Neural progenitor cell (in vitro differentiated cells): ENCODE results near the gene SMARCA4. TPM values are rescaled to one million over a fixed set of nuclear protein-coding genes. Genes with fewer than 3 reads are reported as not detected.

Experiments used
- DNase-seq: peaks from one replicate; pipeline ENCODE4 v3.0.0-alpha.2; 2016; ENCODE audit warnings: low spot score
- H2AFZ ChIP-seq: fragments of 200-600 bp; sonication (generic); replicated peaks from 2 replicates; pipeline ENCODE4 v1.6.1; 2016; ENCODE audit warnings: antibody characterized with exemption
- H3F3A ChIP-seq: fragments of 200-600 bp; sonication (generic); 2 replicates; pipeline ENCODE4 v1.6.1; 2016; ENCODE audit warnings: antibody characterized with exemption, low read depth
- H3K27ac ChIP-seq: fragments of 200-600 bp; sonication (generic); 2 replicates; pipeline ENCODE4 v1.5.1; 2016; ENCODE audit warnings: mild to moderate bottlenecking
- H3K27me3 ChIP-seq: fragments of 200-600 bp; sonication (generic); 2 replicates; pipeline ENCODE4 v1.6.1; 2016; ENCODE audit warnings: mild to moderate bottlenecking, moderate library complexity
- H3K36me3 ChIP-seq: fragments of 200-600 bp; sonication (generic); 2 replicates; pipeline ENCODE4 v1.5.1; 2016
- H3K4me1 ChIP-seq: fragments of 200-600 bp; sonication (generic); 2 replicates; pipeline ENCODE4 v1.6.1; 2016; ENCODE audit warnings: mixed run types
- H3K4me2 ChIP-seq: fragments of 200-600 bp; sonication (generic); 2 replicates; pipeline ENCODE4 v1.6.1; 2016
- H3K4me3 ChIP-seq: fragments of 200-600 bp; sonication (generic); 2 replicates; pipeline ENCODE4 v1.5.1; 2016
- H3K79me2 ChIP-seq: fragments of 200-600 bp; sonication (generic); 2 replicates; pipeline ENCODE4 v1.6.1; 2016; ENCODE audit warnings: low read depth
- H3K9ac ChIP-seq: fragments of 200-600 bp; sonication (generic); 2 replicates; pipeline ENCODE4 v1.6.1; 2016
- H3K9me3 ChIP-seq: fragments of 200-600 bp; sonication (generic); 2 replicates; pipeline ENCODE4 v1.5.1; 2016; ENCODE audit warnings: low read depth
- H4K20me1 ChIP-seq: fragments of 200-600 bp; sonication (generic); 2 replicates; pipeline ENCODE4 v1.6.1; 2016; ENCODE audit warnings: low read depth
- H3K27ac Mint-ChIP-seq: 3 replicates; pipeline ENCODE4 v1.8.0; 2021; ENCODE audit warnings: mixed read lengths
- H3K27me3 Mint-ChIP-seq: 2 replicates; pipeline ENCODE4 v1.8.0; 2022; ENCODE audit warnings: low read depth, mild to moderate bottlenecking, inconsistent platforms, moderate library complexity, mixed read lengths; ENCODE audit not compliant: insufficient read depth
- H3K36me3 Mint-ChIP-seq: 3 replicates; pipeline ENCODE4 v1.8.0; 2021; ENCODE audit warnings: mixed read lengths
- H3K4me1 Mint-ChIP-seq: 3 replicates; pipeline ENCODE4 v1.8.0; 2021; ENCODE audit warnings: mixed read lengths
- H3K4me3 Mint-ChIP-seq: 3 replicates; pipeline ENCODE4 v1.8.0; 2021; ENCODE audit warnings: mild to moderate bottlenecking, moderate library complexity, mixed read lengths
- H3K9me3 Mint-ChIP-seq: 3 replicates; pipeline ENCODE4 v1.8.0; 2020; ENCODE audit warnings: mixed read lengths
- EZH2 ChIP-seq: fragments of 200-600 bp; sonication (generic); IDR thresholded peaks from 2 replicates; pipeline ENCODE4 v1.6.1; 2017; ENCODE audit warnings: antibody characterized with exemption, mild to moderate bottlenecking, moderate library complexity
- EZH2phosphoT487 ChIP-seq: fragments of 200-600 bp; sonication (generic); IDR thresholded peaks from 2 replicates; pipeline ENCODE4 v1.6.1; 2017; ENCODE audit warnings: antibody characterized with exemption
- total RNA-seq: library from RNA; depleted of rRNA; stranded (reverse); fragments of >200 nt; gene quantifications from 2 replicates; pipeline ENCODE4 v1.2.3, GENCODE V29; 2015; ENCODE audit warnings: low replicate concordance
- TF ChIP-seq, protein P1 (sequence below): fragments of 200-600 bp; sonication (generic); IDR thresholded peaks from 2 replicates; pipeline ENCODE4 v1.5.1; 2017; ENCODE audit warnings: antibody characterized with exemption, mild to moderate bottlenecking

Gene SMARCA4
- total RNA-seq, 1 donor from 2014 or later: 169 TPM

DNA sequence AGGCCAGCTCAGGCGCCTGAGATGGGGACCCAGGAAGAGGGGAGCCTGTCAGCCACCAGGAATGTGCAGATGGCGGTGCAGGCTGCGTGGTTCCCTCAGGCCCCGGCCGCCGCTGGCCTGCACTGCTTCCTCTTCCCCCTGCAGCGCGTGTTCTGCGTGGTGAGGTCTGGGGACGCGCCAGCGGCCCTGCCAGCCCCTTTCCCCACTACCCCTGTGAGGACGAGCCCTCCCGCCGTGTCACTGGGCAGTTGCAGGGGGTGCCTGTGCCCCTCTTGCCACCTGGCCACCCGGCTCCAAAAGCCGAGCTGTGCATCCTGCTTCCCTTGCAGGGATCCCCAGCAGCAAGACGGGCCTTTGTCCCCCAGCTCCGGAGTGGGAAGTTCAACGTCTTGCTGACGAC, 58.4 kb downstream of the SMARCA4 start:
- TF ChIP-seq EZH2phosphoT487 (no peak), EZH2 (no peak)
- TF ChIP-seq, protein P1, sequence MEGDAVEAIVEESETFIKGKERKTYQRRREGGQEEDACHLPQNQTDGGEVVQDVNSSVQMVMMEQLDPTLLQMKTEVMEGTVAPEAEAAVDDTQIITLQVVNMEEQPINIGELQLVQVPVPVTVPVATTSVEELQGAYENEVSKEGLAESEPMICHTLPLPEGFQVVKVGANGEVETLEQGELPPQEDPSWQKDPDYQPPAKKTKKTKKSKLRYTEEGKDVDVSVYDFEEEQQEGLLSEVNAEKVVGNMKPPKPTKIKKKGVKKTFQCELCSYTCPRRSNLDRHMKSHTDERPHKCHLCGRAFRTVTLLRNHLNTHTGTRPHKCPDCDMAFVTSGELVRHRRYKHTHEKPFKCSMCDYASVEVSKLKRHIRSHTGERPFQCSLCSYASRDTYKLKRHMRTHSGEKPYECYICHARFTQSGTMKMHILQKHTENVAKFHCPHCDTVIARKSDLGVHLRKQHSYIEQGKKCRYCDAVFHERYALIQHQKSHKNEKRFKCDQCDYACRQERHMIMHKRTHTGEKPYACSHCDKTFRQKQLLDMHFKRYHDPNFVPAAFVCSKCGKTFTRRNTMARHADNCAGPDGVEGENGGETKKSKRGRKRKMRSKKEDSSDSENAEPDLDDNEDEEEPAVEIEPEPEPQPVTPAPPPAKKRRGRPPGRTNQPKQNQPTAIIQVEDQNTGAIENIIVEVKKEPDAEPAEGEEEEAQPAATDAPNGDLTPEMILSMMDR: no peak
- Mint-ChIP-seq H3K36me3 (peaks cover 44% of the 10 kb centered on the region), H3K9me3 (no peaks in the 10 kb centered on the region), H3K4me3 (no peak overlapping the region), H3K27ac (no peak overlapping the region), H3K4me1 (no peaks in the 10 kb centered on the region), H3K27me3 (peaks cover 10% of the 10 kb centered on the region)
- Histone ChIP-seq H3K27me3 (no peaks in the 10 kb centered on the region), H3K27ac (no peak overlapping the region), H3K36me3 (no peaks in the 10 kb centered on the region), H3K4me2 (no peak overlapping the region), H3K79me2 (no peaks in the 10 kb centered on the region), H3K4me3 (no peak overlapping the region), H3F3A (no peaks in the 10 kb centered on the region), H3K9me3 (no peaks in the 10 kb centered on the region), H3K4me1 (no peaks in the 10 kb centered on the region), H2AFZ (no peak overlapping the region), H4K20me1 (peaks cover 15% of the 10 kb centered on the region), H3K9ac (no peak overlapping the region)
- DNase-seq: no peak

DNA sequence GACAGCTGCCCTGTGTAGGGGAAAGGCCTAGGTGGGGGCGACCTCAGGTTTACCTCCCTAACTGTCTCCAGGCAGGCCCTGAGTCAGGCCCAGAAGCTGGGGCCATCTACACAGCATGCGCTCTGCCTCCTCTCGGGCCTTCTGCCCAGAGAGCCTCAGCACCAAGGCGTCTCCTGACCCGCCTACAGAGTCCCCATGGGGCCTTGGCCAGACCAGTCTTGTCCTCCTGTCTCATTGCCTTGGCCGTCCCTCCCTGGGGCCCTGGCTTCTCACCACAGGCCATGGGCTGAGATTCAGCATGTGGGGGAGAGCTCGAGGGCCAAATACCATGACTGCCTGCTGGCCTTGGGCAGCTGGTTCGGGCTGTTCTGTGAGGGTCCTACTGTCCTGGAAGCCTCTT, 59.0 kb downstream of the SMARCA4 start:
- no peak overlapping the region for H2AFZ ChIP-seq
- Mint-ChIP-seq H3K9me3 (no peaks in the 10 kb centered on the region), H3K36me3 (peaks cover 41% of the 10 kb centered on the region), H3K4me3 (no peak overlapping the region), H3K27ac (no peak overlapping the region), H3K27me3 (peaks cover 10% of the 10 kb centered on the region), H3K4me1 (no peaks in the 10 kb centered on the region)
- H3K27me3 ChIP-seq: no peaks in the 10 kb centered on the region
- H3K27ac ChIP-seq: no peak overlapping the region
- no peak overlapping the region for H3K4me2 ChIP-seq
- DNase-seq: no peak
- H3K4me1 ChIP-seq: no peaks in the 10 kb centered on the region
- no peak overlapping the region for H3K9ac ChIP-seq
- H4K20me1 ChIP-seq: peaks cover 15% of the 10 kb centered on the region
- TF ChIP-seq EZH2phosphoT487 (no peak), EZH2 (no peak)
- TF ChIP-seq, protein P1: no peak
- H3K9me3 ChIP-seq: no peaks in the 10 kb centered on the region
- no peaks in the 10 kb centered on the region for H3K36me3 ChIP-seq
- H3K79me2 ChIP-seq: no peaks in the 10 kb centered on the region
- H3F3A ChIP-seq: no peaks in the 10 kb centered on the region
- H3K4me3 ChIP-seq: no peak overlapping the region

DNA sequence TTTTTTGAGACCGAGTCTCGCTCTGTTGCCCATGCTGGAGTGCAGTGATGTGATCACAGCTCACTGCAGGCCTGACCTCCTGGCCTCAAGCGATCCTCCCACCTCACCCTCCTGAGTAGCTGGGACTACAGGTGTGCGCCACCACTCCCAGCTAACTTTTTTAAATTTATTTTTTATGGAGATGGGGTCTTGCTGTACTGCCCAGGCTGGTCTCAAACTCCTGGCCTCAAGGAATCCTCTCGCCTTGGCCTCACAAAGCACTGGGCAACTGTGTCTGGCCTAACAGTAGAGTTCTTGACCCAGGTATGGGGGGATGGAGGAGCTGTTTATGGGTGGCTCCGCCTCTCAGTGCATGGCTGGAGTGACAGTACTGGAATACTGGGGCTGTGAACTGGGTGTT, 59.6 kb downstream of the SMARCA4 start:
- no peak overlapping the region for H3K4me3 Mint-ChIP-seq
- Histone ChIP-seq H3K79me2 (no peaks in the 10 kb centered on the region), H3K27me3 (no peaks in the 10 kb centered on the region), H3K4me2 (no peak overlapping the region), H3K36me3 (no peaks in the 10 kb centered on the region), H3K4me1 (no peaks in the 10 kb centered on the region), H3F3A (no peaks in the 10 kb centered on the region), H3K4me3 (no peak overlapping the region), H3K27ac (no peak overlapping the region), H3K9ac (no peak overlapping the region), H4K20me1 (peaks cover 9% of the 10 kb centered on the region), H3K9me3 (no peaks in the 10 kb centered on the region), H2AFZ (no peak overlapping the region)
- H3K27me3 Mint-ChIP-seq: peaks cover 10% of the 10 kb centered on the region
- H3K27ac Mint-ChIP-seq: no peak overlapping the region
- H3K36me3 Mint-ChIP-seq: peaks cover 41% of the 10 kb centered on the region
- DNase-seq: no peak
- H3K4me1 Mint-ChIP-seq: no peaks in the 10 kb centered on the region
- no peak for TF ChIP-seq EZH2phosphoT487
- no peak for TF ChIP-seq EZH2
- H3K9me3 Mint-ChIP-seq: no peaks in the 10 kb centered on the region

DNA sequence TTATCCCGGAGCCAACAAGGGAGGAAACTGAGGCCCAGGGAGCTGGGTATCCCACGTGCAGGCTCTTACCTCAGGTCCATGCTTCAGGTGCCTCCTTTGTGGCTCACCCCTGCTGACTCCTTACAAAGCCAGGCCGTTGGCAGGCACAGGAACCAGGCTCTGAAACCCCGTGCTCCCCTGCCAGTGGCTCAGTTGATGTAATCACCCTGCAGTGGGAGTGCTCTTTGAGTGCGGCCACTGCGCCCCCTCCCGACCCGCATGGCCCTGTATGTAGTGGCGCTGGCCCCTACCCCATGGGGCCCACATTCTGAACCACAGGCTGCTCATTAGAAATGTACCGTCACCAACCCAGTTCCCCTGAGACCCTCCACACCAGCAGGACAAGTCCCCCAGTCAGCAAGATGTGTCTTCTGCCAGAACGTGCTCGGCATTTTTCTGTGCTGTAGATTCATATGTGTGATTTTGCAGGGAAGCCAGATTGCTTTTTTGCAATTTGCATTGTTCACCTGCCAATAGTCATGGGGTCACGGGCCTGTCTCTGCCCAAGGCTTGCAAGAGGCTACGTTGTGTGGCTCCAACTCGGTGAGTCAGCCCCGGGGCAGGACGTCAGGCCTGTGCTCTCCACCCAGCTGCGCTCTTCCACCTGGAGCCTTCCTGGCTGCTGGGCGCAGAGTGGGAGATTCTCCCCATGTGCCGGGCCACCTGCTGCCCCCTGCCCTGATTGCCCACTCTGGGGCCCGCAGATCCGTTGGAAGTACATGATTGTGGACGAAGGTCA, 60.3 kb downstream of the SMARCA4 start:
- Histone ChIP-seq H3K9me3 (no peaks in the 10 kb centered on the region), H3K4me1 (no peaks in the 10 kb centered on the region), H3F3A (no peaks in the 10 kb centered on the region), H3K4me2 (no peak overlapping the region), H3K79me2 (no peaks in the 10 kb centered on the region), H3K27me3 (no peaks in the 10 kb centered on the region), H3K27ac (no peak overlapping the region), H3K9ac (no peak overlapping the region), H2AFZ (no peak overlapping the region), H4K20me1 (peaks cover 8% of the 10 kb centered on the region), H3K36me3 (no peaks in the 10 kb centered on the region), H3K4me3 (no peak overlapping the region)
- Mint-ChIP-seq H3K4me3 (no peak overlapping the region), H3K4me1 (no peaks in the 10 kb centered on the region), H3K36me3 (peaks cover 46% of the 10 kb centered on the region), H3K27ac (no peak overlapping the region), H3K27me3 (peaks cover 10% of the 10 kb centered on the region), H3K9me3 (no peaks in the 10 kb centered on the region)
- TF ChIP-seq EZH2phosphoT487: no peak
- TF ChIP-seq EZH2: no peak
- TF ChIP-seq, protein P1: no peak
- no peak for DNase-seq
